H1 (cell line): ENCODE results near the gene AGTR1.

ENCODE experiments used
- CBX8 ChIP-seq: fragments of 300-800, 300-1000 bp; sonication (generic); IDR thresholded peaks from 2 replicates; pipeline ENCODE4 v1.7.1; 2016; ENCODE audit warnings: low read depth, low read length, borderline replicate concordance
- CTCF ChIP-seq, 3 experiments: IDR thresholded peaks; 1 replicate in 2 of 3; 2 replicates in 1 of 3; pipeline versions ENCODE4 v1.5.1 to v1.6.1; 2011; ENCODE audit warnings: low read length in 3 of 3, mild to moderate bottlenecking in 3 of 3, inconsistent platforms in 2 of 3, low read depth in 1 of 3, moderate library complexity in 1 of 3; ENCODE audit not compliant: insufficient read depth in 1 of 3; ENCODE audit errors: control extremely low read depth in 1 of 3
- E2F6 ChIP-seq: IDR thresholded peaks from 2 replicates; pipeline ENCODE4 v1.6.1; 2012; ENCODE audit warnings: inconsistent platforms
- EZH2 ChIP-seq: fragments of 200-600 bp; sonication (generic); IDR thresholded peaks from 2 replicates; pipeline ENCODE4 v1.7.1; 2012; ENCODE audit warnings: low read depth, mild to moderate bottlenecking, moderate library complexity, low read length, inconsistent platforms; ENCODE audit not compliant: severe bottlenecking
- HDAC2 ChIP-seq, 2 experiments: fragments of 300-600 bp in 1 of 2; sonication (generic) in 1 of 2; IDR thresholded peaks; 2 replicates each; pipeline ENCODE4 v1.6.1; 2011 to 2012; ENCODE audit warnings: low read depth in 2 of 2, low read length in 2 of 2, mild to moderate bottlenecking in 2 of 2, moderate library complexity in 2 of 2, borderline replicate concordance in 1 of 2, inconsistent platforms in 1 of 2
- MAFK ChIP-seq: IDR thresholded peaks from 2 replicates; pipeline ENCODE4 v1.6.1; 2012; ENCODE audit warnings: low read depth, mild to moderate bottlenecking, improper control_type of control experiment, low read length
- POLR2A ChIP-seq, 2 experiments: IDR thresholded peaks; 1 replicate in 1 of 2; 2 replicates in 1 of 2; pipeline ENCODE4 v1.6.1; 2011; ENCODE audit warnings: low read depth in 2 of 2, low read length in 2 of 2, mild to moderate bottlenecking in 2 of 2; ENCODE audit errors: control extremely low read depth in 1 of 2
- POLR2AphosphoS5 ChIP-seq: IDR thresholded peaks from 2 replicates; pipeline ENCODE4 v1.6.1; 2011; ENCODE audit warnings: low read depth, low read length
- RFX5 ChIP-seq: IDR thresholded peaks from 2 replicates; pipeline ENCODE4 v1.6.1; 2011; ENCODE audit warnings: low read depth, low read length, improper control_type of control experiment, borderline replicate concordance
- RNF2 ChIP-seq: fragments of 200-900, 300-1000 bp; sonication (generic); IDR thresholded peaks from 2 replicates; pipeline ENCODE4 v1.7.1; 2016; ENCODE audit warnings: borderline replicate concordance, low read depth, mild to moderate bottlenecking, antibody characterized with exemption, low read length; ENCODE audit not compliant: poor library complexity, severe bottlenecking; ENCODE audit errors: missing control alignments
- RXRA ChIP-seq: IDR thresholded peaks from 2 replicates; pipeline ENCODE4 v1.6.1; 2011; ENCODE audit warnings: low read depth, mild to moderate bottlenecking, low read length, moderate library complexity; ENCODE audit not compliant: insufficient read depth
- SIN3A ChIP-seq, 2 experiments: IDR thresholded peaks in 1 of 2; conservative IDR thresholded peaks in 1 of 2; 2 replicates each; pipeline ENCODE4 v1.6.1; 2011 to 2012; ENCODE audit warnings: low read length in 2 of 2, improper control_type of control experiment in 1 of 2, low read depth in 1 of 2, mild to moderate bottlenecking in 1 of 2
- TAF1 ChIP-seq: IDR thresholded peaks from 2 replicates; pipeline ENCODE4 v1.6.1; 2011; ENCODE audit warnings: mild to moderate bottlenecking, low read depth, low read length
- TAF7 ChIP-seq: optimal IDR thresholded peaks from 2 replicates; pipeline ENCODE3; 2011; ENCODE audit warnings: low read depth, mild to moderate bottlenecking, inconsistent platforms, low read length, moderate library complexity, borderline replicate concordance

- TF ChIP-seq MAFK (no peak), RXRA (no peak), TAF1 (0 out of 2 replicates have a peak, but pooled peaks have one; percentile 28), CTCF (IDR thresholded peaks at IDR 0.05; ENCODE audit: control extremely low read depth in 1 of 3, insufficient read depth in 1 of 3, low read depth in 1 of 3, low read length in 3 of 3) (no peak), CBX8 (no peak), POLR2AphosphoS5 (no peak), EZH2 (no peak), TAF7 (no peak), RNF2 (no peak), E2F6 (no peak), POLR2A (IDR thresholded peaks at IDR 0.05; ENCODE audit: control extremely low read depth in 1 of 2, low read depth in 2 of 2, low read length in 2 of 2) (no peak), RFX5 (no peak), HDAC2 (IDR thresholded peaks at IDR 0.05; ENCODE audit: borderline replicate concordance in 1 of 2, low read depth in 2 of 2, low read length in 2 of 2) (no peak), SIN3A (conservative IDR thresholded peaks at IDR 0.05 in 1 of 2, IDR thresholded peaks at IDR 0.05 in 1 of 2; ENCODE audit: low read depth in 1 of 2, low read length in 2 of 2) (peak; percentile 77 to 86; a peak in 3 of 4 replicates)
Measured at GRCh38 chr3:148697306-148698189, at the start of gene AGTR1.
